ENCODE results near the gene ABHD4.
"Not testable (repeated sequence)": the region's sequence is repeated elsewhere in the genome, so short reads cannot be mapped to it uniquely, and the experiment has no call there.

ABHD4 gene

GRCh38 chr14:22598099-22598895 is at the start of gene ABHD4:
TSS of gene ABHD4 (plus strand) at chr14:22598300. CDS start at chr14:22598307, 7 bp downstream.
- DNase-seq (ENCODE audit: low spot score), result peak; percentile 85

- DNase-seq (ENCODE audit: low spot score), result no peak
These were observed 48.7 kb upstream of the ABHD4 start for GRCh38 chr14:22549324-22549962.

GRCh38 chr14:22549981-22550673 is 48.0 kb upstream of the ABHD4 start:
- no peak for DNase-seq (ENCODE audit: low spot score)

- no peak for DNase-seq (ENCODE audit: low spot score)
These were observed 46.5 kb upstream of the ABHD4 start for GRCh38 chr14:22551605-22551997.

- no peak for DNase-seq (ENCODE audit: low spot score)
These were observed 45.9 kb upstream of the ABHD4 start for GRCh38 chr14:22552001-22552826.

- DNase-seq (ENCODE audit: low spot score), result no peak
These were observed 45.3 kb upstream of the ABHD4 start for GRCh38 chr14:22552827-22553076.

- DNase-seq (ENCODE audit: low spot score), result no peak
These were observed 44.7 kb upstream of the ABHD4 start for GRCh38 chr14:22553445-22553844.

GRCh38 chr14:22553861-22554497 is 44.1 kb upstream of the ABHD4 start:
- not testable (repeated sequence) for DNase-seq (ENCODE audit: low spot score)

GRCh38 chr14:22554498-22555383 is 43.4 kb upstream of the ABHD4 start:
- DNase-seq (ENCODE audit: low spot score), result no peak

- DNase-seq (ENCODE audit: low spot score), result no peak
These were observed 42.6 kb upstream of the ABHD4 start for GRCh38 chr14:22555384-22556011.

- peak; percentile 34 for DNase-seq (ENCODE audit: low spot score)
These were observed 41.8 kb upstream of the ABHD4 start for GRCh38 chr14:22556021-22556989.

- peak; percentile 86 for DNase-seq (ENCODE audit: low spot score)
These were observed 41.0 kb upstream of the ABHD4 start for GRCh38 chr14:22556990-22557623.

GRCh38 chr14:22557846-22558220 is 40.3 kb upstream of the ABHD4 start:
- no peak for DNase-seq (ENCODE audit: low spot score)

GRCh38 chr14:22558221-22558913 is 39.7 kb upstream of the ABHD4 start:
- DNase-seq (ENCODE audit: low spot score), result no peak

GRCh38 chr14:22559041-22559440 is 39.1 kb upstream of the ABHD4 start:
- DNase-seq (ENCODE audit: low spot score), result no peak

GRCh38 chr14:22560662-22561365 is 37.3 kb upstream of the ABHD4 start:
- no peak for DNase-seq (ENCODE audit: low spot score)

- DNase-seq (ENCODE audit: low spot score), result no peak
These were observed 36.8 kb upstream of the ABHD4 start for GRCh38 chr14:22561366-22561660.
